Naive thymus-derived CD4-positive, alpha-beta T cell (primary cell): Measurements from ENCODE around the gene DDTL. TPM values are rescaled to one million over a fixed set of nuclear protein-coding genes. Genes with fewer than 3 reads are reported as not detected.
"Not testable (repeated sequence)": the region's sequence is repeated elsewhere in the genome, so short reads cannot be mapped to it uniquely, and the experiment has no call there.

Source experiments
- ATAC-seq: fragments of 150-1000 bp; cut with Tn5 transposase; 2 replicates; pipeline ENCODE4 v1.10.0; 2021; ENCODE audit warnings: mild to moderate bottlenecking, moderate library complexity
- CTCF ChIA-PET: fragments of 350-600 bp; sonication (Branson Sonifier 250); formaldehyde crosslinking; loops from one replicate; lab custom pipeline; 2021; ENCODE audit warnings: antibody characterized with exemption; lab: Charles Lee
- POLR2A ChIA-PET: fragments of 350-600 bp; sonication (Branson Sonifier 250); formaldehyde crosslinking; loops from one replicate; lab custom pipeline; 2021; ENCODE audit warnings: antibody characterized with exemption, inconsistent platforms; lab: Charles Lee
- DNase-seq, 9 donors: peaks; one replicate each; pipeline versions ENCODE4 v3.0.0 to v3.0.0-alpha.2; 2020 to 2022; ENCODE audit warnings: mixed read lengths in 1 of 9
- H3K27ac ChIP-seq: one replicate; pipeline ENCODE4 v1.7.0; 2013; ENCODE audit warnings: mild to moderate bottlenecking, low read depth, low read length, moderate library complexity
- H3K27me3 ChIP-seq, 2 donors: one replicate each; pipeline ENCODE4 v1.7.0; 2013; ENCODE audit warnings: low read length in 2 of 2, mild to moderate bottlenecking in 2 of 2, moderate library complexity in 2 of 2; ENCODE audit not compliant: control insufficient read depth in 2 of 2, insufficient read depth in 2 of 2
- H3K36me3 ChIP-seq, 3 experiments: 1 replicate in 2 of 3; 2 replicates in 1 of 3; pipeline ENCODE4 v1.7.0; 2013; ENCODE audit warnings: low read length in 3 of 3, mild to moderate bottlenecking in 3 of 3, moderate library complexity in 1 of 3; ENCODE audit not compliant: insufficient read depth in 3 of 3, control insufficient read depth in 2 of 3
- H3K4me1 ChIP-seq, 2 donors: one replicate each; pipeline ENCODE4 v1.7.0; 2013; ENCODE audit warnings: low read length in 2 of 2, mild to moderate bottlenecking in 2 of 2, moderate library complexity in 1 of 2; ENCODE audit not compliant: control insufficient read depth in 2 of 2, insufficient read depth in 2 of 2
- H3K4me3 ChIP-seq: 2 replicates; pipeline ENCODE4 v1.7.0; 2013; ENCODE audit warnings: mild to moderate bottlenecking, low read length
- H3K9me3 ChIP-seq, 3 experiments: 1 replicate in 2 of 3; 2 replicates in 1 of 3; pipeline ENCODE4 v1.7.0; 2013; ENCODE audit warnings: low read length in 3 of 3; ENCODE audit not compliant: control insufficient read depth in 2 of 3
- H3K27ac Mint-ChIP-seq, 9 donors: one replicate each; pipeline ENCODE4 v1.8.0; 2020 to 2022; ENCODE audit warnings: mixed read lengths in 9 of 9, mild to moderate bottlenecking in 8 of 9, moderate library complexity in 5 of 9, inconsistent platforms in 2 of 9
- H3K27me3 Mint-ChIP-seq, 5 donors: one replicate each; pipeline ENCODE4 v1.8.0; 2021 to 2022; ENCODE audit warnings: mixed read lengths in 5 of 5, mild to moderate bottlenecking in 1 of 5
- H3K36me3 Mint-ChIP-seq, 5 donors: one replicate each; pipeline ENCODE4 v1.8.0; 2020 to 2022; ENCODE audit warnings: mixed read lengths in 5 of 5, mild to moderate bottlenecking in 3 of 5, inconsistent platforms in 1 of 5
- H3K4me1 Mint-ChIP-seq, 7 donors: one replicate each; pipeline ENCODE4 v1.8.0; 2020 to 2022; ENCODE audit warnings: mixed read lengths in 7 of 7, mild to moderate bottlenecking in 3 of 7, inconsistent platforms in 1 of 7
- H3K4me3 Mint-ChIP-seq, 10 donors: one replicate each; pipeline ENCODE4 v1.8.0; 2020 to 2022; ENCODE audit warnings: mild to moderate bottlenecking in 10 of 10, mixed read lengths in 10 of 10, moderate library complexity in 6 of 10, inconsistent platforms in 2 of 10
- H3K9me3 Mint-ChIP-seq, 11 donors: one replicate each; pipeline ENCODE4 v1.8.0; 2020 to 2022; ENCODE audit warnings: mixed read lengths in 11 of 11, mild to moderate bottlenecking in 4 of 11, inconsistent platforms in 1 of 11, moderate library complexity in 1 of 11
- intact Hi-C, 2 donors: fragments of 100-400 bp; cut with micrococcal nuclease; formaldehyde crosslinking; loops; one replicate each; pipeline ENCODE4 v1.15.1; 2023
- polyA plus RNA-seq, 2 donors: library from polyadenylated mRNA; unstranded; fragments of 300-500 nt; fragmentation: Illumina TruSeq; gene quantifications; one replicate each; pipeline ENCODE4 v1.2.3, GENCODE V29; 2021
- total RNA-seq, 6 experiments: library from RNA in 5 of 6; stranded (reverse) in 5 of 6; gene quantifications; 1 replicate in 5 of 6; 2 replicates in 1 of 6; pipeline ENCODE4 v1.2.3 and lab custom pipeline; 2021 to 2026

The DDTL gene
- total and polyA plus RNA-seq, 7 experiments from 2014 or later: 2.3 to 5.7 (median 3.6) TPM

DNA sequence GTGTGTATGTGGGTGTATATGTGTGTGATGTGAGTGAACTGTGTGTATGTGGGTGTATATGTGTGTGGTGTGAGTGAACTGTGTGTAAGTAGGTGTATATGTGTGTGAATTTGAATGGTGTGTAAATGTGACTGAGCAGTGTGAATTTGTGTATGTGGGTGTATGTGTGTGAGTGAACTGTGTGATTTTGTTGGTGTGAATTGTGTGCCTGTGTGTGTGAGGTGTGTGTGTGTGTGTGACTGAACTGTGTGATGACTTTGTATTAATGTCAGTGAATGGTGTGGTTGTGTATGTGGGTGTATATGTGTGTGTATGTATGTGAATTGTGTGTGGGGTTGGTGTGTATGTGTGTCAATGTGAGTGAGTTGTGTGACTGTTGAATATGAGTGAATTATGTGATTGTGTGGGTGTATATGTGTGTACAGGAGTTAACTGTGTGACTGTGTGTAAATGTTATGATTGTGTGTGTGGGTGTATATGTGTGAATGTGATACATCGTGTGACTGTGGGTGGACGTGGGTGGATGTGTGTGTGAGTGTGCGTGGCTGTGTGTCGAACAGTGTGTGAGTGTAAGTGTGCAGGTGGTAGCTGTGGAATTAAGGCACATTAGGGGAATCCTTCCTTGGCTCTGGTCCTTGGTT lies 20.0 kb downstream of the DDTL start:
- H3K36me3 Mint-ChIP-seq, H3K4me3 ChIP-seq, H3K9me3 ChIP-seq, DNase-seq, H3K27me3 Mint-ChIP-seq, H3K9me3 Mint-ChIP-seq, H3K27ac ChIP-seq, ATAC-seq, H3K4me1 Mint-ChIP-seq, H3K4me3 Mint-ChIP-seq, H3K27me3 ChIP-seq, H3K36me3 ChIP-seq, H3K4me1 ChIP-seq: not testable (repeated sequence)
- intact Hi-C loops: loop anchor here in 1 of 2 donors (10.0 kb wide), 2 partner anchors 148 to 198 kb away; partner anchors contain the start of gene SUSD2
- POLR2A ChIA-PET: interaction anchor here (0.6 kb wide), 1 partner anchor 61 kb away, joined by 3 read pairs; no protein-coding TSS in a partner anchor
- CTCF ChIA-PET: interaction anchor here (0.6 kb wide), 1 partner anchor 149 kb away, joined by 3 read pairs; no protein-coding TSS in a partner anchor
- H3K27ac Mint-ChIP-seq: peak overlapping the region in 1 of 9 donors; percentile 5

DNA sequence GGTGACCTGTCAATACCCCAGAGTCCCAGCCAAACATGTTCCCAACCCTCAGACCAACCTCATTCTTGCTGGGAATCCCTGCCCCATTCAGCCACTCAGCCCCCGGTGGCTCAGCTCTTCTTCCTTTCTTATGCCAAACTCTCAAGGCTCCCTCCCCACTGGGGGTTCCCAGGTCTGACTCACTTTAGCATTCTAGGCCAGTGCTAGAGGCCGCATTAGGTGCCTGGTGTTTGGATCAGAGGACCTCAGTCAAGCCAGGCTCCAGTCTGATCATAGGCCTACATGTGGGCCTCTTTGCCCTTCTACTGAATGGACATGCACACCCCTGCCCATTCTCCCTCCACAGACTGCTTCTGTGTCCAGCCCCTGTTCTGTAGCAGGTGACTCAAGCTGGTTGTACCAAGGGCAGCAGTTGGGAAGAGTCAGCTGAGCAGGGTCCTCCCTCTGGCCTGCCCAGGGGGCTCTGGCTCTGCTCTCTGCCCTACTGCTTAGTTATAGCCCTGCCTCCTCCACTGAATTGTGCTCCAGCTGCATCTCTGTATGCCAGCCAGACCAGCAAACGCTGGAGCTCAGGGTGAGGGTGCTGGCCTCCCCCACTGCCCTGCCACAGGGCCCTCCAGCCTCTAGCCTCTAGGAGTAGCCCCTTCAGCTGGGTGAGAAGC lies 23.0 kb downstream of the DDTL start:
- ATAC-seq, CTCF ChIA-PET, H3K4me1 Mint-ChIP-seq, H3K9me3 ChIP-seq, DNase-seq, H3K4me3 ChIP-seq, H3K9me3 Mint-ChIP-seq, H3K27ac ChIP-seq, H3K4me1 ChIP-seq, H3K36me3 Mint-ChIP-seq, H3K4me3 Mint-ChIP-seq, H3K27ac Mint-ChIP-seq, H3K36me3 ChIP-seq, H3K27me3 Mint-ChIP-seq, H3K27me3 ChIP-seq, POLR2A ChIA-PET: not testable (repeated sequence)
- intact Hi-C loops: loop anchor here in 1 of 2 donors (10.0 kb wide), 2 partner anchors 145 to 195 kb away; partner anchors contain the start of gene SUSD2

- Mint-ChIP-seq H3K27me3 (peaks cover 0 to 14% (median 0%) of the 10 kb centered on the region in 5 donors), H3K27ac (peak overlapping the region in 2 of 9 donors; percentile 17 to 21)
- CTCF ChIA-PET, ATAC-seq, H3K27me3 ChIP-seq, H3K36me3 Mint-ChIP-seq, H3K4me1 Mint-ChIP-seq, H3K4me1 ChIP-seq, H3K36me3 ChIP-seq, intact Hi-C loops, DNase-seq, H3K4me3 ChIP-seq, H3K9me3 ChIP-seq, POLR2A ChIA-PET, H3K9me3 Mint-ChIP-seq, H3K4me3 Mint-ChIP-seq, H3K27ac ChIP-seq: not testable (repeated sequence)
Observed at GRCh38 chr22:23993080-23993479, 26.4 kb downstream of the DDTL start.

- DNase-seq, H3K36me3 ChIP-seq, H3K36me3 Mint-ChIP-seq, intact Hi-C loops, ATAC-seq, H3K27ac Mint-ChIP-seq, H3K9me3 Mint-ChIP-seq, H3K9me3 ChIP-seq, H3K4me1 ChIP-seq, H3K27me3 ChIP-seq, H3K27ac ChIP-seq, H3K4me1 Mint-ChIP-seq, H3K4me3 Mint-ChIP-seq, CTCF ChIA-PET, H3K4me3 ChIP-seq, POLR2A ChIA-PET: not testable (repeated sequence)
- peaks cover 0 to 14% (median 0%) of the 10 kb centered on the region in 5 donors for H3K27me3 Mint-ChIP-seq
Observed at GRCh38 chr22:23993581-23994177, 27.0 kb downstream of the DDTL start.

DNA sequence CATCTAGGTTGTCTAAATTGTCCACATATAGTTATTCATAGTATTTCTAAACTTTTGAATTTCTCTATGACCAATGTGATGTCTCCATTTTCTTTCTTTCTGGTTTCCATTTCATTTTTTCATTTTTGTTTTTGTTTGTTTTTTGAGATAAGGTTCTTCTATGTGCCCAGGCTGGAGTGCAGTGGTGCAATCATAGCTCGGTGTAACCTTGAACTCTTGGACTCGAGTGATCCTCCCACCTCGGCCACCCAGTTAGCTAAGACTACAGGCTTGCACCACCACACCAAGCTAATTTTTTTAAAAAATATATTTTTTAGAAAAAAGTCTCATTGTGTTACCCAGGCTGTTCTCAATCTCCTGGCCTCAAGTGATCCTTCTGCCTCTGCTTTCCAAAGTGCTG lies 30.4 kb downstream of the DDTL start:
- no peak for ATAC-seq
- H3K4me3 Mint-ChIP-seq: no peak overlapping the region
- POLR2A ChIA-PET: interaction anchor here (0.6 kb wide), 1 partner anchor 112 kb away, joined by 3 read pairs; no protein-coding TSS in a partner anchor

DNA sequence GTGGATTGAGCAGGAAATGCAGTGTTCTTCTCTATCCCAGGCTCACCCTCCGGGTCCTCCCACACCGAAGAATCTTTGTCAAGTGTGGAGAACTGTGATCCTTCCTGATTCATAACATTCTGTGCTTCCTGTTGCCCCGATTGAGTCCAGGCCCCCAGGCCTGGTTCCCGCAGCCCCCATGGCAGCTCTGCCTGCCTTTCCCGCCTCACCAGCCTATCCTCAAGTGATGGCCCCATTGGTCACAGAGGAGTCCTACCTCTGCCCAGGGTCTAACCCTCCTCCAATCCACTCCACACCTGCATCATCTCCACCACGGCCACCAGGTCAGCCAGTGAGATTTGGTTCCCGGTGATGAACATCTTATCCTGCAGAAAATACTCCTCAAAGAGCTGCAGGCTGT lies 33.1 kb downstream of the DDTL start:
- H3K36me3 Mint-ChIP-seq, H3K27ac Mint-ChIP-seq, H3K27ac ChIP-seq, POLR2A ChIA-PET, H3K4me1 Mint-ChIP-seq, H3K27me3 ChIP-seq, intact Hi-C loops, H3K4me3 ChIP-seq, CTCF ChIA-PET, DNase-seq, H3K4me3 Mint-ChIP-seq, H3K9me3 Mint-ChIP-seq, H3K9me3 ChIP-seq, ATAC-seq, H3K36me3 ChIP-seq, H3K4me1 ChIP-seq: not testable (repeated sequence)
- peaks cover 0 to 18% (median 0%) of the 10 kb centered on the region in 5 donors for H3K27me3 Mint-ChIP-seq

More for the DNA sequence above, 30.4 kb downstream of the DDTL start:
- no peak overlapping the region for H3K27ac ChIP-seq
- H3K9me3 ChIP-seq: no peaks in the 10 kb centered on the region
- Mint-ChIP-seq H3K36me3 (no peaks in the 10 kb centered on the region), H3K4me1 (peaks cover 0 to 6% (median 0%) of the 10 kb centered on the region in 7 donors), H3K27ac (no peak overlapping the region), H3K27me3 (peaks cover 0 to 14% (median 0%) of the 10 kb centered on the region in 5 donors), H3K9me3 (no peaks in the 10 kb centered on the region)
- H3K36me3 ChIP-seq: no peaks in the 10 kb centered on the region
- CTCF ChIA-PET: interaction anchor here (0.5 kb wide), 1 partner anchor 226 kb away, joined by 4 read pairs; no protein-coding TSS in a partner anchor
- no peak overlapping the region for H3K4me3 ChIP-seq
- H3K27me3 ChIP-seq: no peaks in the 10 kb centered on the region
- no peak for DNase-seq
- H3K4me1 ChIP-seq: no peaks in the 10 kb centered on the region
- intact Hi-C loops: no loop called here
